ENCODE data around the gene IP6K2.
"Not testable (repeated sequence)": the region's sequence is repeated elsewhere in the genome, so short reads cannot be mapped to it uniquely, and the experiment has no call there.

IP6K2 gene

DNA sequence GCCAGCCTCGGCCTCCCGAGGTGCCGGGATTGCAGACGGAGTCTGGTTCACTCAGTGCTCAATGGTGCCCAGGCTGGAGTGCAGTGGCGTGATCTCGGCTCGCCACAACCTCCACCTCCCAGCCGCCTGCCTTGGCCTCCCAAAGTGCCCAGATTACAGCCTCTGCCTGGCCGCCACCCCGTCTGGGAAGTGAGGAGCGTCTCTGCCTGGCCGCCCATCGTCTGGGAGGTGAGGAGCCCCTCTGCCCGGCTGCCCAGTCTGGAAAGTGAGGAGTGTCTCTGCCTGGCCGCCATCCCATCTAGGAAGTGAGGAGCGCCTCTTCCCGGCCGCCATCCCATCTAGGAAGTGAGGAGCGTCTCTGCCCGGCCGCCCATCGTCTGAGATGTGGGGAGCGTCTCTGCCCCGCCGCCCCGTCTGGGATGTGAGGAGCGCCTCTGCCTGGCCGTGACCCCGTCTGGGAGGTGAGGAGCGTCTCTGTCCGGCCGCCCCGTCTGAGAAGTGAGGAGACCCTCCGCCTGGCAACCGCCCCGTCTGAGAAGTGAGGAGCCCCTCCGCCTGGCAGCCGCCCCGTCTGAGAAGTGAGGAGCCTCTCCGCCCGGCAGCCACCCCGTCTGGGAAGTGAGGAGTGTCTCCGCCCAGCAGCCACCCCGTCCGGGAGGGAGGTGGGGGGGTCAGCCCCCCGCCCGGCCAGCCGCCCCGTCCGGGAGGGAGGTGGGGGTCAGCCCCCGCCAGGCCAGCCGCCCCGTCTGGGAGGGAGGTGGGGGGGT, 16.9 kb upstream of the IP6K2 start:
- DNase-seq (ENCODE audit: low read depth in 2 of 2): not testable (repeated sequence)

DNA sequence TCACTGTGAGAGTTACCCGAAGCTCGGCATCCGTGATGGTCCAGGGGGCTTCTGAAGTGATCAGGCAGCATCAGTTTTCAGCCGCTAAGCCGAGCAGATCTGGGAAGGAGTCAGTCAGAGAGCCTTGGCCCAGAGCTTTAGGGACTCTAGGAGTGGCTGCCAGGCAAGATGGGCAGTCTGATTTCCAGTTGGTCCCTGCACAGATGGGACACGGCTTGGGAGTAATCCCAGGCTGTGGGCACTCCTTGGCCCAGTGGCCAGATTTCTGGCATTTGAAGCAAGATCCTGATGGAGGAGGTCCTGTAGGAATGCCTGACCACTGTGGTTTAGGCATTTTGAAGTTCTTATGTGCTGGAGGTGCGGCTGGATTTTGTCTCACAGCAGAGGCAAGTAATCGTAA, 10.5 kb upstream of the IP6K2 start:
- DNase-seq (ENCODE audit: low read depth in 2 of 2): no peak

DNA sequence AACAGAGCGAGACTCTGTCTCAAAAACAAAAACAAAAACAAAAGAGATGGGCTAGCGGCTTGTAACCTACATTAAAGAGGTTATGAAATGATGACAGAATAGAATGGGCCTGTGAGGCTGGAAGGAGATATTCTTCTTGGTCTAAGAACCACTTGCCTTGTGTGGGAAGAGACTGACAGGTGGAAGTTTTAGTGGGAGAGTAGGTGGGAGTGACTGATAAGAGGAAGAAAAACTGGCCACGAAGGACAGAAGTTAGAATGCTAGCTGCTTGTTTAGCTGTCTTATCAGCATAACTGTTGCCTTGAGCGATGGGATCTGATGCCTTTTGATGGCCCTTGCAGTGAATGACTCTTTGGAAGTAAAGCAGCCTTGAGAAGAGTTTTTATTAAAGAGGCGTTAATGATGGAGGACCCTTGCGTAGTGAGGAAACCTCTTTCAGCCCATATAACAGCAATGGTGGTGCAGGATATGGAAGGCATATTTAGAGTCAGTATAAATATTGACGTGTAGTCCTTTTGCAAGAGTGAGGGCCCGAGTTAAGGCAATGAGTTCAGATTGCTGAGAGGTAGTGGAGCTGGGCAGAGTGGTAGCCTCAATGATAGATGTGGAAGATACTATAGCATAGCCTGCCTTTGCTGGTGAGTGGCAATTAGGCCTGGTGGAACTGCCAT, 8.3 kb upstream of the IP6K2 start:
- not testable (repeated sequence) for DNase-seq (ENCODE audit: low read depth in 2 of 2)

DNA sequence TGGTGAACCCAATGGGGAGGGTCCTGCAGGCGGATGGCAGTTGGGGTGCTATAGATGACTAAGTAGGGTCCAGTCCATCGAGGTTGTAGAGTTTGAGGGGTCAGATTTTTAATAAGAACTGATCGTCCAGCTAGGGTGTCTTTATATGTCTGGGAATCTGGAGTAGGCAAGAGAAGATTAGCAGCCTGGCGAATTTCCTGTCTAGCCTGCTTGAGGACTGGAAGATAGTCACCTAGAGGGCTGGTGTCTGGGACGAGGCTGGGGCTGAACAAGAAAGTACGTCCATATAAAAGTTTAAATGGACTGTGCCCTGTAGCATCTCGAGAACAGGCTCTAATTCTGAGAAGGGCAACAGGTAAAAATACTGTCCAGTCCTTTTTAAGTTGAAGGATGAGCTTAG, 6.7 kb upstream of the IP6K2 start:
- DNase-seq (ENCODE audit: low read depth in 2 of 2): no peak

DNA sequence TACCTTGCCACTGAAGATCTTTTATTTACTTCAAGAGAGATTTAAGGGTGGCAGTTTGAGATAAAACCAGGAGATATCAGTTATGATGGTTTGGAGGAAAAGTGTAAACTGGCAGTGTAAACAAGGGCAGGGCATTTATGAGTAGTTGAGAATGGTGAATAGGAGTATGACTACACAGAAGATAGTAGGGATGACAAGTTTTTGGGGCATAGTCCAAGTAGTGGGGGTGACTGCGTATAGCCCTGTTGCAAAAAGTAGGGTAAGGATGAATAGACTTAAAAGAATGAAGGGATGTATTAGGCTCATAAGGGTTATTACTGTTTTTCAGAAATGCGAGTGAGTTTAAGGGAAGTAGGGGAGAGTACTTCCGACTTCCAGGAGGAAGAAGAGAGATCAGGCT, 6.3 kb upstream of the IP6K2 start:
- DNase-seq (ENCODE audit: low read depth in 2 of 2): not testable (repeated sequence)

DNA sequence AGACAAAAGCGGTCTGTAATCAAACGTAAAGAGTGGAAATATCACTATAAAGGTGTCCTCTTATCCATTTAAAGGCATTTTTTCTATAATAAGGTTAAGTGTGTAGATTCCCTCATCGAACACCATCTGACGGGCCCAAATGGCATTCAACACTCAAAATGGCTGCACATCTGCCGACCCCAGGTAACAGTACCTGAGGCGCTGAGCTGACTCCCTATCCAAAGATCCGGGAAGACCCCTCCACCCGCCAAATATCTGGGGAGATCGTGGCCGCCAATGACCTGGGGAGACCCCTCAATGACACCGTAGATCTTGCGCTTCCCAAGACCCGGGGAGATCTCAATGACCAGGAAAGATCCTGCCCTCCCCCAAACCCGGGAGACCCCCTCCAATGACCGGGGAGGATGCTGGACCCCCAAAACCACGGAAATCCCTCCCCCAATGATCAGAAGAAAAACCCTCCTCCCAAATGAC, 476 bp downstream of the IP6K2 start:
- no peak for DNase-seq (ENCODE audit: low read depth in 2 of 2)

DNA sequence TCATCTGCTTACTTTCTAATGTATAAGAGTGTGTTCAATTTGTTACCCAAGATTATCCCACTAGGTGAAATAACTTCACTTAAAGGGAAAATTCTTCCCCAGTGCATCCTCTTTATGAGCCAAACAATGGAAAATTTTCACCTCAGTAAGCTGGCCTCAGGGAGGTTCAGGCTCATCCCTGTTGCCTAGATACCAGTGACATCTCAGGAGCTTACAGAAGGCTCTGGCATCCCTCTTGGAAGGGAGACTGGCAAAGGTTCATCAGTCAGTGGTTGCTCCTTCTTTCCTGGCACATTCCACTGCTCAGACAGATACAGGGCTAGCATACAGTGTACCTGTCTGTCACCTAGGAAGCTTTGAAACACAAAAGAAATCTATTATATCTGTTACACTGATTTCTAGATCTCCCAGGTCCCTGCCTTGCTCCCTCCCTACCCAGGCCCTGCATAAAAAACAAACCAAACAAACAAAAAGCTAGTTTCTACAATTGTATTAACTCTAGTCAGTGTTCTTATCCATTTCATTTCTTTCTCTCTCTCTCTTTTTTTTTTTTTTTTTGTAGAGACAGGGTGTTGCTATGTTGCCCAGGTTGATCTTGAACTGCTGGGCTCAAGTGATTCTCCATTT, 1.7 kb downstream of the IP6K2 start:
- no peak for DNase-seq (ENCODE audit: low read depth in 2 of 2)

DNA sequence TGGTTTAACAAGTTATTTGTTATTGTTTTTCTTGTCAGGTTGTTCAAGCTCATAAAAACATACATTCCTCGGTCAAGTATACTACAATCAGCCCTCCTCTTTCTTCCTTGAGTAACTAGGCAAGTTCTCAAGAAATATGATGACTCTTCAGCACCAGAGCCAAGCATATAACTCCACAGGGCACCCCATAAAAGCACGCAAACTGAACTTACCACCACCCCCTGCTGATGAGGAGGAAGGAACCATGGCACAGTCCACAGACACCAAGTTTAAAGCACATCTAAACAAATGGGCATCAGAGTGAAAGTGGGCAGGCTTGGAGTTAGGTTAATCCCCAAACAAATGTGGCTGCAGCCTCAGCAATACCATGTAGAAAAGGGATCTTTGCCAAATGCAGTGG, 5.3 kb downstream of the IP6K2 start:
- no peak for DNase-seq (ENCODE audit: low read depth in 2 of 2)

DNA sequence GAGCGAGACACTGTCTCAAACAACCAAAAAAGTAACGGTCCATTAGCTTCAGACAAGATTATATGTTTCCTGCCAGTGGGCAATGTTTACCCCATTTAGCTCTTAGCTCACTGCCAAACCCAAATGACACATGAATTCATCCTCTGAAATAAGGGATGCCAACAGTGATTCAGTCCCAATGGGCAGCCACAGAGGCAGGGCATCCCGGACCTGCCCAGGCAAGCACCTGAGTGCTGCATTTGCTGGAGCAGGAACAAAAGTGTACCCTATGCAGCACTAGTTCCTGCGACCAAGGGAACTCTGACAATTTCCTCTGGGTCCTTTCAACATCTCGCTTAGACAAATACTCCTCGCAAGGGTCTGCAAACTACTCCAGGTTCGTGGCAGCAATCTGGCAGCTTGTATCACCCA, 8.0 kb downstream of the IP6K2 start:
- no peak for DNase-seq (ENCODE audit: low read depth in 2 of 2)

DNA sequence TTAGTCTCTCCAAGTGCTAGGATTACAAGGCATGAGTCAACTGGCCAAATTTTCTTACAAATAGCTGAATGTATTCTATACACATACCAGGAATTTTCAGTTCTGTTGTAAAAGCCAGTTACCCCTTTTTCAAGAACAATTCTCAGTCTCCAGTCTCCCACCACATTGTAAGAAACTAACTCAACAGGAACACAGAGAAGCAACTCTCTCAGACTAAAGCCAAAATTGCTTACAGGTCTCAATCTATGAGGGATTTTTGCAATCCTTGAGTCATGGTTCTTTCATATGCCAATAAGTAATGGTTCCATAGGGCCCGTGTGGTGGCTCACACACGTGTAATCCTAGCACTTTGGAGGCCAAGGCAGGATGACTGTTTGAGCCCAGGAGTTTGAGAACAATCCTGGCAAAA, 8.5 kb downstream of the IP6K2 start:
- DNase-seq (ENCODE audit: low read depth in 2 of 2): no peak

DNA sequence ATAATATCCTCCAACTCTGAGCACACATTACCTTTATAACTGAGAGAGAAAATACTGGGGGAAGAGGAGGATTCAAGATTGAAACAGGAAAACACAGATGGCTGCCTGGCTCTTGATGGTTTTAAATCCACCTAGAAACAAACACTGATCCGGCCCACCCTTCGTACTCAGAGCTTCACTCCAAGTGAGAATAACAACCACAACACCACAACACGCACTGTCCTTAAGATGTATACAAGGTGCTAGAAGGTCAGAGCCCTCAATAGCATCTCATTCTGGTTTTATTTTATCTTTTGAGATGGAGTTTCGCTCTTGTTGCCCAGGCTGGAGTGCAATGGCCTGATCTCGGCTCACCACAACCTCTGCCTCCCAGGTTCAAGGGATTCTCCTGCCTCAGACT, 9.9 kb downstream of the IP6K2 start:
- no peak for DNase-seq (ENCODE audit: low read depth in 2 of 2)

DNA sequence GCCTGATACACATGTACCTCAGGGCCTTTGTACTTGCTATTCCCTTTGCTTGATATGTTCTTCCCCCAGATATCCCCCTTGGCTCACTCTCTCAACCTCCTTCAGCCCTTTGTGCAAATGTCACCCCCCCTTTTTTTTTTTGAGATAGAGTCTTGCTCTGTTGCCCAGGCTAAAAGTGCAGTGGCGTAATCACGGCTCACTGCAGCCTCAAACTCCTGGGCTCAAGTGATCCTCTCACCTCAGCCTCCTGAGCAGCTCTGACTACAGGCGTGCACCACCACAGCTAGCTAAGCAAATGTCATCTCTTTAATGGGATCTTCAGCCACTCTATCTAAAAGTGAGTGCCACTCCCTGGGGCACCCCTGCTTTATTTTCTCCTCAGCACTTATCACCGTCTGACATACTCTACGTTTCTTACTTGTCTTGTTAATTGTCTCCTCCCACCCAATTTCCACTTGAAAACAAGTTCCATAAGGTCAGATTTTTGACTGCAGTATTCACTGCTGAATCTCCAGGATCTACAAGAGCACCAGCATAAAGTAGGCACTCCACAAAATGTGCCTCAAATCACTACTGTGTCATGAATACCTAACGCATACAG, 14.6 kb downstream of the IP6K2 start:
- DNase-seq (ENCODE audit: low read depth in 2 of 2): no peak

DNA sequence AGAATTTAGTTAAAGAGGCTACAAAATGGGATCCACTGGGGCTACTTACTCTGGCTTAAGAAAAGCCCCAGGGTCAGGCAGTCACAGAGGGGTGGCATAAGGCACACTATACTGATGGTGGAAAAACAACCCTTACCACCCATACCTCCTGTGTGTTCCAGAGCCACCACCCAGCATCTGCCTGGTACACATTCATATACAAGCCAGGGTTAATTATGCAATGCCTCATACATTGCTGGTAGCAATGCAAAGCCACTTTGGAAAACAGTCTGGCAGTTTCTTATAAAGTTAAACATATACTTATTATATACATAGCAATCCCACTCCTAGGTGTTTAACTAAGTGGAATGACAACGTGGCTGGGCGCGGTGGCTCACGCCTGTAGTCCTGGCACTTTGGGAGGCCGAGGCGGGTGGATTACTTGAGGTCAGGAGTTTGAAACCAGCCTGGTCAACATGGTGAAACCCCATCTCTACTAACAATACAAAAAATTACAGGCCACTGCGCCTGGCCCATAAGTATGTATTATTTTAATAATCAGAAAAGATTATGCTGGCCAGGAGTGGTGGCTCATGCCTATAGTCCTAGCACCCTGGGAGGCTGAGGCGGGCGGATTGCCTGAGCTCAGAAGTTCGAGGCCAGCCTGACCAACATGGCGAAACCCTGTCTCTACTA, 16.2 kb downstream of the IP6K2 start:
- DNase-seq (ENCODE audit: low read depth in 2 of 2): no peak

DNA sequence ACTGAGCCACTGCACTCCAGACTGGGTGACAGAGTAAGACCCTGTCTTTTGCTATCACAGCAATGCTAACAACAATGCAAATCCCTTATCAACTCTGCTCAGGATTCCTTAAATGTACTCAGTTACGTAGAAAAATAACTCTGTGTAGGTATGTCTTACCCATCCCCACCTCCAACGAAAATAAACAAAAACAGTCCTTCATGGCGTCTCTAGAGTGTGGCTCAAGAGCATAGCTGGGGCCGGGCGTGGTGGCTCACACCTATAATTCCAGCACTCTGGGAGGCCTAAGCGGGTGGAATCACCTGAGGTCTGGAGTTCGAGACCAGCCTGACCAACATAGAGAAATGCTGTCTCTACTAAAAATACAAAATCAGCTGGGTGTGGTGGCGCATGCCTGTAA, 18.1 kb downstream of the IP6K2 start:
- no peak for DNase-seq (ENCODE audit: low read depth in 2 of 2)

DNA sequence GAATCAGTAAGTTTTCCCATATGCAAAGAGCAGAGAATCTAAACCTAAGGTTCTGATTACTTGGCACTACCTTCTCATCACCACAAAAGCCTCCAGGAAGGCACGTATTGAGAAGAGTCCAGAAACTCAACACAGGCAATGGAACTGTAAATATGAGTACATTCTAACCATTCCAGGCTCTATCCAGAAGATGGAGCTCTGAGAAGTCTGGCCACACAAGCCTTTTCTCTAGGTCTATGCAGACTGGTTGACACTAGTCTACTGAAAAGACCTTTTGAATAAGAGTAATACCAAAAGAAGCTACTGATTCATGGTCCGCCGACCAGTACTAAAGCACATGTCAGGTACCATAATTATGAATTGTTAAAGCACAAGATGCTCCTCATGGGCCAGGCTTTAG, 19.1 kb downstream of the IP6K2 start:
- no peak for DNase-seq (ENCODE audit: low read depth in 2 of 2)

DNA sequence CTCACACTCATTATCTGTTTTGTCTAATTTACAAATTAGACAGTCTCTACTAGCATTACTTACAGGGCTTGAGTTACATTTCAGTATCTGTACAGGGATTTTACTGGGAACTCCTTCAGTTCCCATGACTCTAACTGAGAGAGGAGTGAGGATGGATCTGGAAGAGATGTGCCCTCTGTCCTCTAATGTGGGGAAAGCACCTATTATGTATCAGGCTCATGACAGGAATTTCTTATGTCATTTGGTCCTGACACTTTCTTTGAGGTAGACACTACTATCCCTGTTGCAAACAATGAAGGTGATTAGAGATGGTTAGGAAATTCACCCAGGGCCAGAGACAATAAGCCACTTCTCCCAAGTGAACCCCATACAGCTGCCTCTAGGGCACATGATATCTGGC, 20.4 kb downstream of the IP6K2 start:
- no peak for DNase-seq (ENCODE audit: low read depth in 2 of 2)

DNA sequence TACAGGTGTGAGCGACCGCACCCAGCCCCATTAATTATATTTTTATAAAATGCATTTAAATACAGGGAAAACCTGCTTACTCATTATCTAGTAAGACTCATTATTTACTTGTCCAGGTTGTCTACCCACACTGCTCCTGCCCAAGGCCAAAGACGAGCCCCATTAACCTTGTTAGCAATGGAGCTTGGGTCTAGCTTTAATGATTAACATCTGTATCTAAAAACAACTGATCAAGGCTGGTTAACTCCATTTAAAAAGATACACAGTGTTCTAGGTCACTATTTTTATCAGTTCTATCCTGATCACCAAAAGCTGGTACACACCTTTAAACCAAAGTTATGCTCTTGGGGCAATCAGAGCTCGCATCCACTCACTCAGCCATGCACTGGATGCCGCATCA, 20.9 kb downstream of the IP6K2 start:
- no peak for DNase-seq (ENCODE audit: low read depth in 2 of 2)

DNA sequence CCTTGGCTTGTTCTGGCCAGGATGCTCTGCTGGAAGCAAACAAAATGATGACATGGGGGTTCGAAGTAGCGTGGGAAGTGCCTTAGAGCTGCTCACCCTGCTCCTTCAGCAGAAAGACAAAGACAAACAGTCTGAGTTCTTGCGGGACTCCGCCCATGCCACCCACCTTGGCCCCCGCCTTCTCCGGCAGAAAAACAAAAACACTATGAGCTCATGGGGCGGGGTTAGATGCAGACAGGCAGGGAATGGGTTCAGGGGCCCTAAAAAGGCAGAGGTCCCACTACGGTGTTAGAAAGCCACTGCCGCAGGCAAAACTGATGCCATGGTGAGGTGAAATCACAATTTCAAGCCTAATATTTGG, 21.6 kb downstream of the IP6K2 start:
- DNase-seq (ENCODE audit: low read depth in 2 of 2): no peak

DNA sequence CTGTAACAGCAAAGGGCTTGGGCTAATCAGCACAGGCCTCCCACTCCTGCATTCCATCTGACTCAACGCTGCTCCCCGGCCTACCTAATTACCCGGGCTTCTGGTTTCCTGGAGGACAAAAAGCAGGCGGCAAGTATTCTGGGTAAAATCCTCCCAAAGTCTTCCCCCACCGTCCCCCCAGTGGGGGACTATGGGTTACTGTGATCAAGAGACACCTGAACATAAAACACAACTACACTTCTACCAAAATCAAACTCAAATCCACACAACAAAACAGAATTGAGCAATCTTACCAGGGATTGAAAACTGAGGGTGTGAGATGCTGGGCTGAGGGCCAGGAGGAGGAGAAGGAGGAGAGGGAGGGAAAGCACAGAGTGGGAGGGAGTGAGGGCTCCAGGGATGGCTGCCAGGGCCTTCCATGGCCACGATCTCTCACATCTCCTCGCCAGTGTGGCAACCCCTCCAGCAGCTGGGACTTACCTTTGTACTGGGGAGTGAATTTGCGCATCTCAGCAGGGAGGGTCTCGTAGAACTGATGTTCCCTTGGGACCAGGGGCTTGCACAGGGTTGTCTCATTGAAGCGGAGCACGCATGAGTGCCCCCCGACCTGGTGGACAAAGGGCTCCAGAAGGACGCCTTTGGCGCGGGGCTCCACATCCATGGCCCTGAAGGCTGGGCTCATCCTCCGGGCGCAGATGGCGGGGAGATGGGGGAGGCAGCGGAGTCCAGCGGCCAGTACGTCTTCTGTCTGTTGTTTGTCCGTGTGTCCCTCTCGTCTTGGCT, 22.2 kb downstream of the IP6K2 start:
- peak; percentile 50 to 61 for DNase-seq (ENCODE audit: low read depth in 2 of 2)

DNA sequence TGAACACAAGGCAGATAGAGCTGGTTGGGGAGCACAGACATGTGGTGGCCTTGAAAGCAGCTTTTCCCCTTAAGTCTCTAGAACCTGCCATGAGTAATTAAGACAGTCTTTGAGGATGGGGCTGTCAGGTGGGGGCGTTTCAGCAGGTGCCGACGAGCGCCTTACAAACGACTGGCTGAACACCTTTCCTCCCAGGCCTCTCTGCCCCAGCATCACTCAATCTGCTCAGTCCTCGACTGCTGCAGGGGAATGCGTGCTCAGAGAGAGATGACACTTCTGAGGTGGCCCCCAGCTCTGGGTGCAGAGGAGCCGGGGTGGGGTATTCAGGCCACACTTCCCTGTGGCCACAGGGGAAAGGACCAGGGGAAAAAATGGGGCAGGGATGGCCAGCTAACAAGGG, 23.2 kb downstream of the IP6K2 start:
- no peak for DNase-seq (ENCODE audit: low read depth in 2 of 2)

DNA sequence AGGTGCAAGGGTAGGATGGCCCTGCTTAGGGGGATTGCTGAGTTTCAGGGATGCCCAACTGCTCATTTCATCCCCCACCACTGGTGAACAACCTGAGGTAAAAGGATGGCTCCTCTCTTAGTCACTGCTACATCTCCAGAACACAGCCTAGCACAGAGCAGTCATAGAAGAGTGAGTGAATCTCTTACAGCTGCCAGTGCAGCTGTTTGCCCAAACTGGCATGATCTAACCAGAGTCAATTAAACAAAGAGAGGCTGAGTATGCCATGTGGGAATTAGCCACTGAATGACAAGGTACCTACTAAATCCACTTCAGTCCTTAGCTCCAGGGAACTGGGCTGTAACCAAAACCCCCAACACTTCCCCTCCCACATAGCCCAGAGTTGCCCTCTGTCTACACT, 24.5 kb downstream of the IP6K2 start:
- no peak for DNase-seq (ENCODE audit: low read depth in 2 of 2)

Measured in fibroblast of skin of left biceps (primary cell).